ENCODE results near the gene MAN2B2. TPM values are rescaled to one million over a fixed set of nuclear protein-coding genes. Genes with fewer than 3 reads are reported as not detected.

Gene MAN2B2
- total RNA-seq, 4 donors from 2014 or later, result 9.0 to 23.3 (median 14.3) TPM

GRCh38 chr4:6542951-6543350 is 32.0 kb upstream of the MAN2B2 start:
- intact Hi-C loops (cut with DNase I), result loop anchor here (10.0 kb wide), 2 partner anchors 208 to 288 kb away; no protein-coding TSS in a partner anchor
- DNase-seq, result no peak
- 69 to 80% methylated on average over 9 to 10 of the region's 12 CpGs for WGBS, 2 donors

GRCh38 chr4:6546091-6546490 is 28.9 kb upstream of the MAN2B2 start:
- Histone ChIP-seq H3K4me1 (peaks cover 0 to 8% (median 0%) of the 10 kb centered on the region in 3 donors), H3K27ac (no peak overlapping the region), H3K27me3 (peaks cover 0 to 51% (median 0%) of the 10 kb centered on the region in 4 donors), H3K36me3 (no peaks in the 10 kb centered on the region), H3K4me3 (no peak overlapping the region), H3K9me3 (peaks cover 0 to 2% (median 0%) of the 10 kb centered on the region in 3 donors)
- WGBS, 2 donors, result 73 to 75% methylated on average over 4 of the region's 4 CpGs
- no peak for TF ChIP-seq POLR2A (IDR thresholded peaks at IDR 0.05)
- no peak for TF ChIP-seq CTCF (IDR thresholded peaks at IDR 0.05)
- DNase-seq, result no peak
- intact Hi-C loops (cut with DNase I), result loop anchor here (10.0 kb wide), 2 partner anchors 211 to 291 kb away; no protein-coding TSS in a partner anchor

More at GRCh38 chr4:6542951-6543350, 32.0 kb upstream of the MAN2B2 start:
- TF ChIP-seq CTCF (IDR thresholded peaks at IDR 0.05) (no peak), POLR2A (IDR thresholded peaks at IDR 0.05) (no peak)
- no peak overlapping the region for H3K27ac ChIP-seq
- H3K9me3 ChIP-seq, result peaks cover 0 to 11% (median 8%) of the 10 kb centered on the region in 3 donors
- H3K4me1 ChIP-seq, result no peaks in the 10 kb centered on the region
- H3K36me3 ChIP-seq, result no peaks in the 10 kb centered on the region
- peaks cover 0 to 56% (median 0%) of the 10 kb centered on the region in 4 donors for H3K27me3 ChIP-seq
- H3K4me3 ChIP-seq, result no peak overlapping the region

- H3K27ac ChIP-seq, result no peak overlapping the region
- no peak for DNase-seq
- no peak overlapping the region for H3K4me3 ChIP-seq
- WGBS, 2 donors, result 18 to 23% methylated on average over 18 of the region's 19 CpGs
- peaks cover 0 to 57% (median 0%) of the 10 kb centered on the region in 4 donors for H3K27me3 ChIP-seq
- H3K9me3 ChIP-seq, result peaks cover 0 to 6% (median 6%) of the 10 kb centered on the region in 3 donors
- TF ChIP-seq POLR2A (IDR thresholded peaks at IDR 0.05), result no peak
- TF ChIP-seq CTCF (IDR thresholded peaks at IDR 0.05), result peak; percentile 69 to 89 (median 79)
- no peaks in the 10 kb centered on the region for H3K36me3 ChIP-seq
- peaks cover 0 to 8% (median 0%) of the 10 kb centered on the region in 3 donors for H3K4me1 ChIP-seq
- intact Hi-C loops (cut with DNase I), result loop anchor here (10.0 kb wide), 2 partner anchors 212 to 292 kb away; no protein-coding TSS in a partner anchor
Measured at GRCh38 chr4:6546681-6547447, 28.1 kb upstream of the MAN2B2 start.

DNA sequence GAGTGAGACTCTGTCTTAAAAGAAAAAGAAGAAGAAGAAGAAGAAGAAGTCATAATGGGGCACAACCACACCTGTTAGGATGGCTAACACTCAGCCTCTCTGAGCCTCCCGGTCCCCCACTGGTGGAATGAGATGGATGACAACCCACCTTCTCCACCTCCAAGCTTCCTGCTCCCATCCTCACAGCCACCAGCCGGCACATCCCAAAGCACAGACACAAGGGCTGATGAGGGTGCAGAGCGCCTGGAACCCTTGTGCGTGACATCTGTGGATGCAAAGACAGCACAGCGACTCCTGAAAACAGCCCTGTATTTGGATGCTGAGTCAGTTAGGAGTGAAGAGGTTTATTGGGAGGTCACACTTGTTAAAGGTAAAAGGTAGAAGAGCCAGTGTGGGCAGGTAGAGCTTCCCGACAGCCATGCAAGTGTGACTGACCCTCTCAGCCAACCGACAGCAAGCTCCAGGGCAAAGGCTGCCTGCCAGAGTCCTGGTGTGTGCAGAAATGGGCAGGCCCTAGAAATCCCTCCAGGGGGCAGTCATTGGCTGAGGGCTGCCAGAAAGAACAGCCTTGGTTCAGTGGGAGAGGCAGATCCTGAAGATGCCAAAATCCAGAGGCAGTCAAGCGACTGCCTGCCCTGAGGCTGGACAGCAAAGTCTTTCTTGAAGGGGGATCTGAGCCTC is 26.6 kb upstream of the MAN2B2 start:
- Histone ChIP-seq H3K9me3 (peaks cover 0 to 13% (median 12%) of the 10 kb centered on the region in 3 donors), H3K27ac (no peak overlapping the region), H3K4me3 (no peak overlapping the region), H3K27me3 (peaks cover 0 to 72% (median 0%) of the 10 kb centered on the region in 4 donors), H3K36me3 (no peaks in the 10 kb centered on the region), H3K4me1 (peaks cover 0 to 8% (median 0%) of the 10 kb centered on the region in 3 donors)
- 59 to 73% methylated on average over 7 to 8 of the region's 8 CpGs for WGBS, 2 donors
- TF ChIP-seq POLR2A (IDR thresholded peaks at IDR 0.05) (no peak), CTCF (IDR thresholded peaks at IDR 0.05) (peak in 3 of 6 experiments; percentile 13 to 60 (median 35))
- no peak for DNase-seq
- intact Hi-C loops (cut with DNase I), result loop anchor here (10.0 kb wide), 2 partner anchors 214 to 294 kb away; no protein-coding TSS in a partner anchor
